Endothelial cell of umbilical vein (primary cell): ENCODE results near the gene KCNQ5.

ENCODE experiments used
- EZH2 ChIP-seq: IDR thresholded peaks from 2 replicates; pipeline ENCODE4 v1.6.1; 2012; ENCODE audit warnings: borderline replicate concordance, low read depth, mild to moderate bottlenecking, moderate library complexity, low read length, inconsistent platforms; ENCODE audit not compliant: severe bottlenecking
- FOS ChIP-seq: IDR thresholded peaks from 2 replicates; pipeline ENCODE4 v1.6.1; 2011; ENCODE audit warnings: mild to moderate bottlenecking, low read length, moderate library complexity, borderline replicate concordance; ENCODE audit not compliant: insufficient read depth
- JUN ChIP-seq: IDR thresholded peaks from 2 replicates; pipeline ENCODE4 v1.6.1; 2011; ENCODE audit warnings: borderline replicate concordance, low read depth; ENCODE audit not compliant: insufficient read length, insufficient read depth
- POLR2A ChIP-seq: IDR thresholded peaks from 2 replicates; pipeline ENCODE4 v1.6.1; 2012; ENCODE audit warnings: low read depth, mild to moderate bottlenecking, control low read depth, low read length
- POLR2AphosphoS5 ChIP-seq: IDR thresholded peaks from 2 replicates; pipeline ENCODE4 v1.6.1; 2012; ENCODE audit warnings: low read depth, mild to moderate bottlenecking, control low read depth, low read length, moderate library complexity; ENCODE audit not compliant: insufficient read depth
- TF ChIP-seq, protein P1 (sequence below), 2 donors: IDR thresholded peaks; 1 replicate in 1 of 2; 2 replicates in 1 of 2; pipeline ENCODE4 v1.5.1; 2011; ENCODE audit warnings: low read length in 2 of 2, mild to moderate bottlenecking in 2 of 2, moderate library complexity in 2 of 2, control low read depth in 1 of 2, inconsistent platforms in 1 of 2, low read depth in 1 of 2; ENCODE audit not compliant: insufficient read depth in 1 of 2; ENCODE audit errors: extremely low read depth in 1 of 2
- TF ChIP-seq, protein P2 (sequence below): IDR thresholded peaks from 2 replicates; pipeline ENCODE4 v1.6.1; 2011; ENCODE audit not compliant: insufficient read depth, insufficient read length

- TF ChIP-seq, protein P1, sequence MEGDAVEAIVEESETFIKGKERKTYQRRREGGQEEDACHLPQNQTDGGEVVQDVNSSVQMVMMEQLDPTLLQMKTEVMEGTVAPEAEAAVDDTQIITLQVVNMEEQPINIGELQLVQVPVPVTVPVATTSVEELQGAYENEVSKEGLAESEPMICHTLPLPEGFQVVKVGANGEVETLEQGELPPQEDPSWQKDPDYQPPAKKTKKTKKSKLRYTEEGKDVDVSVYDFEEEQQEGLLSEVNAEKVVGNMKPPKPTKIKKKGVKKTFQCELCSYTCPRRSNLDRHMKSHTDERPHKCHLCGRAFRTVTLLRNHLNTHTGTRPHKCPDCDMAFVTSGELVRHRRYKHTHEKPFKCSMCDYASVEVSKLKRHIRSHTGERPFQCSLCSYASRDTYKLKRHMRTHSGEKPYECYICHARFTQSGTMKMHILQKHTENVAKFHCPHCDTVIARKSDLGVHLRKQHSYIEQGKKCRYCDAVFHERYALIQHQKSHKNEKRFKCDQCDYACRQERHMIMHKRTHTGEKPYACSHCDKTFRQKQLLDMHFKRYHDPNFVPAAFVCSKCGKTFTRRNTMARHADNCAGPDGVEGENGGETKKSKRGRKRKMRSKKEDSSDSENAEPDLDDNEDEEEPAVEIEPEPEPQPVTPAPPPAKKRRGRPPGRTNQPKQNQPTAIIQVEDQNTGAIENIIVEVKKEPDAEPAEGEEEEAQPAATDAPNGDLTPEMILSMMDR (IDR thresholded peaks at IDR 0.05; ENCODE audit: extremely low read depth in 1 of 2, insufficient read depth in 1 of 2, low read depth in 1 of 2, low read length in 2 of 2): peak in 1 of 2 donors; percentile 11
- TF ChIP-seq FOS (no peak), POLR2AphosphoS5 (no peak), POLR2A (no peak), EZH2 (peak; percentile 75), JUN (no peak)
- TF ChIP-seq, protein P2, sequence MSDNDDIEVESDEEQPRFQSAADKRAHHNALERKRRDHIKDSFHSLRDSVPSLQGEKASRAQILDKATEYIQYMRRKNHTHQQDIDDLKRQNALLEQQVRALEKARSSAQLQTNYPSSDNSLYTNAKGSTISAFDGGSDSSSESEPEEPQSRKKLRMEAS: no peak
Measured at GRCh38 chr6:72622094-72622940, 453 bp downstream of the KCNQ5 start.
